Activated CD8-positive, alpha-beta T cell treated with anti-CD3 and anti-CD28 coated beads, Interleukin-2, amount 10 ng/mL, durations not matched to agents 7 days and 5 days (primary cell): ENCODE measurements around the gene PKD1. TPM values are rescaled to one million over a fixed set of nuclear protein-coding genes. Genes with fewer than 3 reads are reported as not detected.

Experiments
- ATAC-seq: fragments of 150-1000 bp; cut with Tn5 transposase; one replicate; pipeline ENCODE4 v1.10.0; 2021; ENCODE audit warnings: moderate library complexity
- CTCF ChIA-PET: fragments of 350-600 bp; sonication (Branson Sonifier 250); formaldehyde crosslinking; loops from one replicate; lab custom pipeline; 2021; ENCODE audit warnings: antibody characterized with exemption; lab: Charles Lee
- POLR2A ChIA-PET: fragments of 350-600 bp; sonication (Branson Sonifier 250); formaldehyde crosslinking; loops from one replicate; lab custom pipeline; 2021; ENCODE audit warnings: antibody characterized with exemption; lab: Charles Lee
- DNase-seq: peaks from one replicate; pipeline ENCODE4 v3.0.0-alpha.2; 2020
- H3K27ac Mint-ChIP-seq: one replicate; pipeline ENCODE4 v1.8.0; 2021; ENCODE audit warnings: mild to moderate bottlenecking, mixed read lengths
- H3K27me3 Mint-ChIP-seq: one replicate; pipeline ENCODE4 v1.8.0; 2021; ENCODE audit warnings: low read depth, mixed read lengths
- H3K36me3 Mint-ChIP-seq: one replicate; pipeline ENCODE4 v1.8.0; 2021; ENCODE audit warnings: low read depth, mixed read lengths
- H3K4me1 Mint-ChIP-seq: one replicate; pipeline ENCODE4 v1.8.0; 2021; ENCODE audit warnings: low read depth, mixed read lengths
- H3K4me3 Mint-ChIP-seq: one replicate; pipeline ENCODE4 v1.8.0; 2021; ENCODE audit warnings: mild to moderate bottlenecking, mixed read lengths
- H3K9me3 Mint-ChIP-seq: one replicate; pipeline ENCODE4 v1.8.0; 2022; ENCODE audit warnings: mixed read lengths; ENCODE audit not compliant: insufficient read depth
- total RNA-seq, 2 experiments: library from RNA; stranded (reverse); gene quantifications; one replicate each; pipeline ENCODE4 v1.2.3, GENCODE V29; 2021

Gene PKD1
- total RNA-seq, 2 experiments from 2014 or later = 66.0 to 76.6 TPM

DNA sequence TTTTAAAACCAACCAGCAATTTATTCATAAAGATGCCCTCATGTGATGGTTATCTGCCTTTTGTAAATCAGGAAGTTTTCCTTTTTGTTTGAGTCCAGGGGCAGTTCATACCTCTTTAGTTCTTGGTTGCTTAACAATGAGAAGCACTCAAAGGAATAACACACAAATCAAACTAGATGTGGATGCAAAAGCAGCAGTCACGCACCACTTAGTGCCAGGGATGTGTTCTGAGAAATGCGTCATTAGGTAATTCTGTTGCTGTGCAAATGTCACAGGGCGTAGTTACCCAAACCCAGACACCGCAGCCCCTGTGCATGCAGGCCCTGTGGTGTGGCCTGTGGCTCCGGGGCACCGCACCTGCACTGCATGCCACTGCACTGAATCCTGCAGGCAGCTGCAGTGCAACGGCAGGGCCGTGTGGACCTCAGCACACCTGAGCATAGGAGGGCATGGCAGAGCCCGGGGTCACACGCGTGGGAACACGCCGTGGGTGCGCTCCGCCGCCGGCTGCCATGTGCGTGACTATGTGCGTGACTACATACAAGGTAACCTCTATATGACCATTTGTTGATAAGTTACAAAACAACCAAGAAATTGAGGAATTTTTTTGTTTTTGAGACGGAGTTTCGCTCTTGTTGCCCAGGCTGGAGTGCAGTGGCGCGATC is 39.6 kb downstream of the PKD1 start:
- POLR2A ChIA-PET = no interaction called here
- DNase-seq (no peak), ATAC-seq (no peak)
- Mint-ChIP-seq H3K4me1 (no peaks in the 10 kb centered on the region), H3K36me3 (peaks cover under 1% of the 10 kb centered on the region), H3K27me3 (no peaks in the 10 kb centered on the region), H3K27ac (no peak overlapping the region), H3K9me3 (no peaks in the 10 kb centered on the region), H3K4me3 (no peak overlapping the region)
- CTCF ChIA-PET = no interaction called here

DNA sequence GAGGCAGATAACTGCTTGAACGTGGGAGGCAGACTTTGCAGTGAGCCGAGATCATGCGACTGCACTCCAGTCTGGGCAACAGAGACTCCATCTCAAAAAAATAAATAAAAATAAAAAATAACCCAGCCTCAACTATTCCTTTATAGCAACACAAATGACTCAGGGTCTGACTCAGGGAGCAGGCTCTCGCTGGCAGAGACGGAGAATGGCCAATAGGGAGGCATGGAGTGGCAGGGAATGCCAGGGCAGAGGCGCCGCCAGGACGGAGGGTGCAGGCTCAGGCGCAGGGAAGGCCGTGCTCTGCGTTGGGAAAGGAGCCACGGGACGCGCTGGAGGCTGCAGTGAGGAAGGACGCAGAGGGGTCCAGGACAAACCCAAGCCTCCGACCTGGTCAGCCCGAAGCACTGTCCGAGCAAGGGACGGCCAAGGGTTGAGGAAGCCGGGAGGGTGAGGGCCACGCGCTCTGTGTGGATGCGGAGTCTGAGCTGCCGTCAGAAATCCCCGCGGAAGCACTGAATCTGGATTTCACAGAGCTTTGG is 40.3 kb downstream of the PKD1 start:
- no peak overlapping the region for H3K4me3 Mint-ChIP-seq
- DNase-seq (no peak), ATAC-seq (no peak)
- no peaks in the 10 kb centered on the region for H3K4me1 Mint-ChIP-seq
- no peaks in the 10 kb centered on the region for H3K9me3 Mint-ChIP-seq
- ChIA-PET POLR2A (no interaction called here), CTCF (no interaction called here)
- H3K27ac Mint-ChIP-seq = no peak overlapping the region
- peaks cover 3% of the 10 kb centered on the region for H3K36me3 Mint-ChIP-seq
- no peaks in the 10 kb centered on the region for H3K27me3 Mint-ChIP-seq

DNA sequence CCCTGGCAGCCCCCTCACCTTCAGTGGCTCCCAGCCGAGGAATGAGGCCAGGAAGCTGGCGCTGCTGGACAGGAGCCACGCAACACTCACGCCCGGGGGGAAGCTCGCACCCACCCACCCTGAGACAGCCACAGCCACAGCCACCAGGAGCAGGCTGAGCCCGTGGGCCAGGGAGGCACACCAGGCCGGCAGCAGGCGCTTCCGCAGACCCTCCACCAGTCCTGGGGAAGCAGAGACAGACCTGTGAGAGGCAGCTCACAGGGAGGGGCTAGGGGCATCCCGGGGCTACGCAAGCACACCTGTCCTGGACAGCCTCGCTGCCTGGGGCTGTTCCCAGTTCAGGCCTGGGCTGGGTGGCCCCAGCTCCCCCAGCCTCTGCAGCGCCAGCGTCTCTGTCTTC is 41.9 kb downstream of the PKD1 start:
- no peaks in the 10 kb centered on the region for H3K9me3 Mint-ChIP-seq
- CTCF ChIA-PET = no interaction called here

DNA sequence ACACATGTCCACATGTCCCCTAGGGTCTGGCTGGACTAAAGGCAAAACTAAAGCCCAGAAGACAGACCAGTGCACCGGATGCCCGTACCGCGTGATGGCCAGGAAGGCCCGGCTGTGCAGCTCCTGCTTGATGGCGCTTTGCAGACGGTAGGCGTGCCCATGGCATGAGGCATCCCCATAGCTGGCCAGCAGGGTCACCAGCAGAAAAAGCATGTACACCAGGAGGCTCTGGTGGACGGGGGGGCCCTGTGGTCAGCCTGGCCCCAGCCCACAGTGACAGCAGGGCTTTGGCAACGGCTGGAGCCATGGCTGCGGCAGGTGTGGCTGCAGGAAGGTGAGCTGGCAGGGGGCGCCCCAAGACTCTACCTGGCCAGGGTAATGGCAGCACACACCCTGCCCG is 42.8 kb downstream of the PKD1 start:
- no peaks in the 10 kb centered on the region for H3K4me1 Mint-ChIP-seq
- ChIA-PET POLR2A (no interaction called here), CTCF (no interaction called here)
- no peak overlapping the region for H3K27ac Mint-ChIP-seq
- H3K4me3 Mint-ChIP-seq = no peak overlapping the region
- H3K36me3 Mint-ChIP-seq = peaks cover 5% of the 10 kb centered on the region
- ATAC-seq = no peak
- no peaks in the 10 kb centered on the region for H3K27me3 Mint-ChIP-seq
- H3K9me3 Mint-ChIP-seq = no peaks in the 10 kb centered on the region
- DNase-seq = no peak

More for the DNA sequence above, 41.9 kb downstream of the PKD1 start:
- ATAC-seq = no peak
- Mint-ChIP-seq H3K4me3 (no peak overlapping the region), H3K27ac (no peak overlapping the region), H3K27me3 (no peaks in the 10 kb centered on the region), H3K36me3 (peaks cover 5% of the 10 kb centered on the region), H3K4me1 (no peaks in the 10 kb centered on the region)
- POLR2A ChIA-PET = no interaction called here
- DNase-seq = no peak

DNA sequence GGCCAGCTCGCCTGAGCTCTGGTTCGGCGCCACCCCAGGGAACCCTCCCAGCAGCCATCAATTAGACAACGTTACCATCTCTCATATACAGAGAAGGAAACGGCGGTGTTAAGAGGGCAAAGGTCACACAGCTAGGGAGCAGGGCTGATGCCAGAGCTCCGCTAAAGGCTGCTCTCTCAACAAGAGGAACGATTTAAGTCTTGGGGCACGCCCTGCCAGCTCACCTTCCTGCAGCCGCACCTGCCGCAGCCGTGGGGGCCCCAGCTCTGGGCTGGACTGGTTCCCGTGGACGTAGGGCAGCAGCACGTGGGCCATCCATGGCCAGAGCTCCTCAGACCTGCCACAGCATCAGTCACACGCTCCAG is 43.5 kb downstream of the PKD1 start:
- DNase-seq = no peak
- ChIA-PET POLR2A (no interaction called here), CTCF (no interaction called here)
- no peaks in the 10 kb centered on the region for H3K27me3 Mint-ChIP-seq
- H3K36me3 Mint-ChIP-seq = peaks cover 9% of the 10 kb centered on the region
- H3K27ac Mint-ChIP-seq = no peak overlapping the region
- no peaks in the 10 kb centered on the region for H3K9me3 Mint-ChIP-seq
- ATAC-seq = no peak
- no peak overlapping the region for H3K4me3 Mint-ChIP-seq
- H3K4me1 Mint-ChIP-seq = no peaks in the 10 kb centered on the region

DNA sequence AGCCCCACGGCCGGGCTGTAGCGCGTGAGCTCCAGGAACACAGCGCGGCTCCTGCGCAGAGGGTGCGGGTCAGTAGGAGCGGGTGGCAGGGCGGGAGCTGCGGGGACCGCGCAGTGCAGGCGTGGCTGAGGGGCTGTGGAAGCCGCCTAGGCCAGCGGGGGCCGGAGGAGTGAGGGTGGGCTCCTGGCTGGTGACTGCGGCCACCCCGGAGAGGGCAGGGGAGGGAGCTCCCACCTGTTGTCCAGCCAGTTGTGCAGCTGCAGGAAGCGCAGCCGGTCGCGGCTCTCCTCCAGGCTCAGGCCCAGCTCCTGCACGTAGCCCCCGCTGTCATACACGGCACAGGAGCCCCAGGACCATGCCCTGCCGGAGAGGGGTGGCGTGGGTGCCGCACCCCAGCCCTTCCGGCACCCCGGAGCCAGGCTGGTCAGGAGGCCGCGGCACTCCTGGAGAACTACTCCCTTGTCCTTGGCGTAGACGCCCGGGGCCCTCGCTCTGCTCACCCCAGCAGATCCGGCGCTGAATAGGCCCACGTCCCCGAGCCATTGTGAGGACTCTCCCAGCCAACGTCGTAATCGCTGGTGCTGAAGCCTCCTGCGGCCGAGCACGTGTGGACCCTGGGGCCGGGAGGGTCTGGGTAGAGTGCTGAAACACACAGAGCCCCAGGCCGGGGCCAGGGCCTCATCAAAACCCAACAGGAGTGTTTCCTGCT is 44.0 kb downstream of the PKD1 start:
- H3K4me3 Mint-ChIP-seq = no peak overlapping the region
- H3K4me1 Mint-ChIP-seq = no peaks in the 10 kb centered on the region
- ChIA-PET CTCF (no interaction called here), POLR2A (no interaction called here)
- DNase-seq (no peak), ATAC-seq (no peak)
- H3K9me3 Mint-ChIP-seq = no peaks in the 10 kb centered on the region
- no peaks in the 10 kb centered on the region for H3K27me3 Mint-ChIP-seq
- peaks cover 9% of the 10 kb centered on the region for H3K36me3 Mint-ChIP-seq
- H3K27ac Mint-ChIP-seq = no peak overlapping the region

DNA sequence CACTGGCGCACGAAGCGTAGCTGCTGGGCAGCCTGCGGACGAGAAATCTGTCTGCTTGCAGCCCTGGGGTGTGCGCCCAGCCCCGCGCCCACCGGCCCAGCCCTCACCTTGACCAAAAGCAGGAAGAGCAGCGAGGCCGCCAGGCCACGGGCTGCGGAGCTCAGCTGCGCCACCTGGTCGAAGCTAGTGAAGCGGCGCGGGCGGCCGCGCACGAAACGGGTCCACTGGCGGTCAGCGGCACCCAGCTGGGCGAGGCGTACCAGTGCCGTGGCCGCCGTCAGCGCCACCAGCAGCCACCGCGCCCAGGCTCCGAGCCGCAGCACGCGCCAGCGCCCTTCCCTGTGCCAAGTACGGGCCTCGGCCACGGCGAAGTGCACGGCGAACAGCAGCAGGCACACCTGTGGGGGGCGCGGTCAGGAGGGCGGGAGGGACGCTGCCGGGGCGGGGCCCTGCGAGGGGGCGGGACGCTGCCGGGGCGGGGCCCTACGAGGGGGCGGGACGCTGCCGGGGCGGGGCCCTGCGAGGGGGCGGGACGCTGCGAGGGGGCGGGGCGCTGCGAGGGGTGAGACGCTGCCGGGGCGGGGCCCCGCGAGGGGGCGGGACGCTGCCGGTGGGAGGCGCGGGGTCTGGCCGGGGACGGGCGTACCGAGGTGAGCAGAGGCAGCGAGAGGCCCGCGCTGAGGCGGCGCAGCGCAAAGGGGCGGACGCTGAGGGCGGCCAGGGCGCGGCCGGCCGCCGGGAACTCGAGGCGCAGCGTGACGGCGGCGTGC is 44.7 kb downstream of the PKD1 start:
- H3K36me3 Mint-ChIP-seq = peaks cover 9% of the 10 kb centered on the region
- CTCF ChIA-PET = interaction anchor here (1.4 kb wide), 1 partner anchor 50 kb away, joined by 4 read pairs; no protein-coding TSS in a partner anchor
- H3K4me1 Mint-ChIP-seq = no peaks in the 10 kb centered on the region
- H3K27ac Mint-ChIP-seq = no peak overlapping the region
- no peak for DNase-seq
- H3K9me3 Mint-ChIP-seq = no peaks in the 10 kb centered on the region
- POLR2A ChIA-PET = no interaction called here
- H3K27me3 Mint-ChIP-seq = no peaks in the 10 kb centered on the region
- no peak overlapping the region for H3K4me3 Mint-ChIP-seq
- ATAC-seq = peak; percentile 38

DNA sequence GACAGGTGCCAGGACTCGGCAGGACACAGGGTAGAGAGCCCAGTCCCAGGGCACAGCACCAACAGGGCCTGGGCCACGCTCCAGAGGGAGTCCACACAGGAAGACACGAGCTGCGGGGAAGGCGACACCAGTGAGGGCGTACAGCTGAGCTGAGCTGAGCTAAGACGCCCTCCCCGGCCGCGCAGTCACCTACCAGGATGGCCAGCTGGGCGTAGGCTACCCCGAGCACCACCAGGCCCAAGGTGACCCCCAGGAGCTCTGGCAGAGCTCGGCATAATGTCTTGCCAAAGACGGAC is 45.3 kb downstream of the PKD1 start:
- H3K4me3 Mint-ChIP-seq = no peak overlapping the region
- CTCF ChIA-PET = interaction anchor here (1.4 kb wide), 1 partner anchor 51 kb away, joined by 4 read pairs; no protein-coding TSS in a partner anchor
- POLR2A ChIA-PET = no interaction called here
- H3K9me3 Mint-ChIP-seq = no peaks in the 10 kb centered on the region
- H3K27me3 Mint-ChIP-seq = no peaks in the 10 kb centered on the region
- DNase-seq = no peak
- H3K27ac Mint-ChIP-seq = no peak overlapping the region
- H3K36me3 Mint-ChIP-seq = peaks cover 9% of the 10 kb centered on the region
- no peaks in the 10 kb centered on the region for H3K4me1 Mint-ChIP-seq
- no peak for ATAC-seq

DNA sequence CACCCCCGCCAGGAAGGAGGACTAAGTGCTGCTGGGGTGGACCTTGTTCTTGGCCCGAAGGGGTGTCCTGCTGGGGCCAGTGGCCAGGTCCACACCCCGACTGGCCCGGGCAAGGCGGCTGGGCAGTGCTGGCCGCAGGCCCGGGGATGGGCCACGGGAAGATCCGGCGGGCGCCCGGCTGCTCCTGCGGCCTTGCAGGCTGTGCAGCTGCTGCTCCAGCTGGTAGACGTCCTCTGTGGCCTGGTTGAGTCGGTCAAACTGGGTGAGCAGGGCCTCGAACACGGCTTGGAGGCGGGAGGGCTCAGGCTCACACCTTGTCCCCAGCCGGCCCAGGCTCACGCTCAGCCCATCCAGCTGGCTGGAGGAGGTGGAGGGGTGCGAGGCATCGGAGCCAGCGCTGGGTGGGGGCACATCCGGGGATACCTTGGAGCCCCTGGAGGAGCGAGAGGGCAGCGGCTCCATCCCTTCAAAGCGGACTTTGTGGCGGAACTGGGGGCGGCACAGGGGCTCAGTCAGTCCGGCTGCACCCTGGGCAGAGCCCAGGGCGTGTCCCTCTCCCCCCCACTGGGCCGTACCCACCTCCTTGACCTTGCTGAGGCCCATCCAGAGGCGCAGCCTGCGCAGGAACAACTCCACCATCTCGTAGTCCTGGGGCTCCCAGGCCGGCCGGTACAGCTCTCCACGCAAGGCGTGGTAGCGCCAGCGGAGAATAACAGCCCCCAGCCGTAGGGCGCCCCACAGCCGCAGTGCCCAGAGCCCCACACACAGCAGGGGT is 45.8 kb downstream of the PKD1 start:
- no peaks in the 10 kb centered on the region for H3K27me3 Mint-ChIP-seq
- no peak overlapping the region for H3K4me3 Mint-ChIP-seq
- H3K27ac Mint-ChIP-seq = no peak overlapping the region
- peaks cover 9% of the 10 kb centered on the region for H3K36me3 Mint-ChIP-seq
- ChIA-PET POLR2A (no interaction called here), CTCF (interaction anchor here (1.4 kb wide), 1 partner anchor 51 kb away, joined by 4 read pairs; no protein-coding TSS in a partner anchor)
- DNase-seq (no peak), ATAC-seq (no peak)
- no peaks in the 10 kb centered on the region for H3K9me3 Mint-ChIP-seq
- H3K4me1 Mint-ChIP-seq = no peaks in the 10 kb centered on the region

DNA sequence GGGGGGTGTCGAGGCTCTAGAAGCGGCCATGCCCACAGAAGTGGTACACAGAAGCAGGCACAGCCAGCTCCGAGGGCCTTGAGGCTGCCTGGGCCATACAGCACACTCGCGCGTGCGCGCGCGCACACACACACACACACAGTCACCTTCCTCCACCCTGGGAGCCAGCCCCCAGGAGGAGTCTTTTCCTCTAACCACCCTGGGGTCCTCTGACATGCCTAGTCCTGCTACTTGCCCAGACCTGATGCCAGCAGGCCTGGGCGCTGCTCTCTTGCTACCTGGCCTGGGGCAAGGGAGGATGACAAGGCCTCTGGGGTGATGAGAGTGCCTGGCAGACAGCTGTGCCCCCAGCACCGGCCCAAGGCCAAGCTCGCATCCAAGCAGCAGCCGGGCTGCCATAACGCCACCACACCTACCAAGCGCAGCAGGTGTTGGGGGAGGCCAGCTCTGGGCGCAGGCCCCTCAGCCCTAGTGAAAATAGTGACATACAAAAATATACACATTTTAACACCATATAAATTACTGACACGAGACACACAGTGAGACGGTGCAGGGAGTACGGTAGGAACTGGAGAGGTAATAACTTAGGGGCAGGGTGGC is 46.8 kb downstream of the PKD1 start:
- Mint-ChIP-seq H3K27me3 (no peaks in the 10 kb centered on the region), H3K9me3 (no peaks in the 10 kb centered on the region), H3K4me3 (no peak overlapping the region), H3K36me3 (peaks cover 9% of the 10 kb centered on the region), H3K4me1 (no peaks in the 10 kb centered on the region), H3K27ac (peak overlapping the region; percentile 20)
- ATAC-seq (no peak), DNase-seq (no peak)
- ChIA-PET POLR2A (no interaction called here), CTCF (no interaction called here)
